ENCODE measurements around the gene ARMH2.

The ARMH2 gene
- 0 to 0.46 (median 0.15) reads per million in 4 donors for total RNA-seq

DNA sequence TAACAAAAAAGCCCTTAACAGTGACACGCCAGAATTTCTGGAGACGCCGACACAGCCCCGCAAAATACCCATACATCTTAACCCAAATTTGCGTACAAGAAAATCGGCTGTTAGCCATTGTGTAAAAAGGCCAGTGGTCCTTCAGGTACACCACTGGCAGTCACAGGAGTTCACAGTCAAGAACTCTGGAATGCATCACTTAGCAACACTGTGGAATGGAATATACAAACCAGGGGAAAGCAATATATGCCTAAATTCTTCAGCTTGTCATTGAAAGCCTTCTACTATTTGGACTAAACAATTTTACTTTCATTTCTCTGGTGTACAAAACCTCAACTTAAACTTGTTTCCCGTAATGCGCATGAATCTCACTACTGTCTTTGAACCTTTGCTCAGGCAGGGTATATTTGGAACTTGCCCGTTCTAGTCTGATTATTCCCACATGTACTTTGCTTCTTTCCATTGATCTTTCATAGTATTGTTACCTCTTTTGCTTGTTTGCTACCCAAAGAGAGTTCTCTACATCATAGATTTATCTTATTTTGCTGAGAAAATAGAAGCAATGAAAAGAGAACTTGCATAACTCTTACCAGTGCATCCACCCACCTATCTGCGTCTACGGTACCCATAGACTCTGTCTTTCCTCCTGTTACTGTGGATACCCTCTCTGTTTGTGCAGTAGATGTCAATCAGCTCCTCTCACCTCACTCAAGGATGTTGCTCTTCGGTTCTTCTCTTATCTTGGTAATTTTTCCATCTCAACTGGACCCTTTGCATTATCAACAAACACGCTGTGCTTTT, at the start of gene ARMH2:
Gene ARMH2, minus strand, starts transcription at position 178 of the 801 bp plus-strand sequence. Its CDS starts 60 bp downstream, at position 118.
- DNase-seq: no peak

DNA sequence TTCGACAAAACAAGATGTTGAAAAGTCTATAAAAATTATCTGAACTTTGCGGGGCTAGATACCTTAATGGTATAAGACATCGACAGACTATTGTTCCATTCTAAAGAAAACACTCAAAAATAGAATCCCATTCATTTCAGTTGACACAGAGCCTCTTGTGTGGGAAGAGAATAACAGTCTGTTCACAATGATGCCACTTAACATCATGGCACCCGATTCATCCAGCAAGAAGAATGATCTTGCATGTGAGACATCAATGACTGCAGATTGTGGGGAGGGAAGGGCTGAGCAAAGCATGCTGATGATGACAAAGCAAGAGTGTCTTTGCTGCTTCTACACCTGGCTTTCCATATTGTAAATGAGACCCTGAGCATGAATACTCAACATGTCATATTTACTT, 49.7 kb upstream of the ARMH2 start:
- no peak for DNase-seq

DNA sequence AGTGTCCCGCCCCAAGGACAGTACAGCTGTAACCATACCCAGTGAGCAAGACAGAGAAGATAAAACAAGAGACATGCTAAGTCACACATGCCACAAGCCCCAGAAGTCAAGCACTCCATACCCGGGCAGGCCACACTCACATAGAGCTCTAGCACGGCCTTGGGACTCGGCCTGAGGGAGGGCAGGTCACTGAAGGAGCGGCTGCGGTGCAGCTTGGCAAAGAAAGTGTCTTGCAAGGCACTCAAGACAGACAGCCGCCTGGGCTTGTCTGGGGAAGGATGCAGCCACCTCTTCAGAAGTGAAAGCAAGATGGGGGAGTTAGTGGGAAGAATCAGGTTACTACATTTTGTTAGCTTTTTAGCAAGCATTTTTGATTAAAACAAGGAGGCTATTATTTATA, 48.7 kb upstream of the ARMH2 start:
- no peak for DNase-seq

DNA sequence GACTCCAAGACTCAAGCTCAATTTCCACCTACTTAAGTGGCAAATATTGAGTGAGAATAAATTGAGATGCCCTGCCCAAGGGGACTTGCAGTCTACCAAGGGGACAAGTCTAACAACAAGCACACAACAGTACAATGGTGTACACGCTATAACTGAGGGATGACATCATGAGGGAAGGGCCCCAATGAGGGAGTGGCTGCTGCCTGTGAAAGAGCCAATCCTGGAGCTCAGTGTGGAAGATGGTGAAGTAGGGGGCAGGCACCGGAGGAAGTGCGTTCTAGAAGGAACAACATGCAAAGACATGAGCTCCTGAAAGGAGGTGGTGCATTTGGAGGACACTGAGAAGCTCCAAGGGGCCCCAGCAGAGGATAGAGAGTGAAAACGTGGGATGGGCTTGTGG, 46.9 kb upstream of the ARMH2 start:
- no peak for DNase-seq

DNA sequence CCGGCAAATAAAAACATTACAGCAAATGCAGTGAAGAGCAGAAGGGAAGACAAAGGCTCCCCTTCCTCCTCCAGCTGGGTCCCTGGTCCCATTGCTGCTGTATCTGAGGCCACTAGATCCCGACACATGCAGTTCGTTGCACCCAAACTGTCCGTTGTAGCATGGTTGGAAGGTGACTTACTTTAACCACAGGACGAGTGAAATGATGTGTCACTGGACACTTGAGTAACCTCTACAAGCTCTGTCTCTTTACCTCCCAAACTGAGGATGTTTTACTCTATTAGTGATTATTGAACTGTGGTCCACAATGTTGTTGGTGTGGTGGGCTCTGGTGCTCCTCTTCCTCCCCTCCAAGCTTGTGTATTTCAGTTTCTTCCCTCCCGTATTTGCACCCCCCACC, 46.2 kb upstream of the ARMH2 start:
- DNase-seq: no peak

DNA sequence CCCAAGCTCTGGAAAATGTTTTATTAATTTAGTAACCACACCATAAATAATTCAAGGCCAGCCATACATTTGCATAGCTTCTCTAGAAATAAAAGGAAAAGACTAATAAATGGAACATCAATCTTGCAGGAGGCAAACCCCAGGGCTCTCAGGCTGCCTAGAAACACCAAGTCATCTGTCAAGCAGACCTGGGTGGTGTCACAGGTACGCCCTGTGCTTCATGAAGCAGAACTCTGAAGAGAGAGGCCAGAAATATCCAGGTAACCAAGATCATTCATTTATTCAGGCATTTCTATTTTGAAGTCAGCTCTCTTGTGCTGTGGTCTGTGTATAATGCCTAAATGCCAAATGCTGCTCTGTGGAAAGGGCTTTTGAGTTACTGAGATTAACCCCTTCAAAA, 45.3 kb upstream of the ARMH2 start:
- no peak for DNase-seq

DNA sequence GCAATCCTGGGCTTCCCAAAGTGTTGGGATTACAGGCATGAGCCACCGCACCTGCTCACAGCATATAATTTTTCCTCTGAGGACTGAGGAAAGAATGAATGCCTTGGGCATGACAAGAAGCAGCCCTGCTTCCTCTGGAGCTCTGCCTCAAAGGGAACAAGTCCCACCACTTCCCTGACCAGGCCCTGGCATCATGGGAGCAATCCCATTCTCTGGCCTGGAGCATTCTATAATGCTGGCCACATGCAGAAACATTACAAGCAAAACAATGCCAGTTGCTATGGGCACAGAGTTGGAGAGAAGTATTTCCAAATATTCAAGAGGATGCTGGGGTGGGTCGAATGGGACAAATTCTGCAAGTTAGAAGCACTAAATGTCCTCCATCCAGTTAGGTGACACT, 41.5 kb upstream of the ARMH2 start:
- DNase-seq: no peak

DNA sequence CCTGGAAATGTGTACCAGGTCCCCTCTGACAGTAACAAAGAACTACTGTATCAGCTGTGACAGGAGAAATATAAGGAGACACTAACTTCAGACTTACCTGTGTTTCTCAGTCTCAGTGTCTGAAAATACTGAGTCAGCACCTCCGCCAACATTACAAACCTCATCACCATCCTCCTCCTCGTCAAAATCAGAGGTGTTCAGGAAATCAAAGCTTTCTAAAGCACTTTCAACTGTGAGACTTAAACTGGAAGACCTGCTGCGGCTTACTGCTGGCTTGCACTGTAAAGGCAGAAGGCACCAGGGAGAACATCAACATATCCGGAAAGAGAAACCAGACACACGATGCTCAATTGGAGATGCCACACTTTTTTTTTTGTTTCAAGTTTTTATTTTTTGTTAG, 40.3 kb upstream of the ARMH2 start:
- no peak for DNase-seq

DNA sequence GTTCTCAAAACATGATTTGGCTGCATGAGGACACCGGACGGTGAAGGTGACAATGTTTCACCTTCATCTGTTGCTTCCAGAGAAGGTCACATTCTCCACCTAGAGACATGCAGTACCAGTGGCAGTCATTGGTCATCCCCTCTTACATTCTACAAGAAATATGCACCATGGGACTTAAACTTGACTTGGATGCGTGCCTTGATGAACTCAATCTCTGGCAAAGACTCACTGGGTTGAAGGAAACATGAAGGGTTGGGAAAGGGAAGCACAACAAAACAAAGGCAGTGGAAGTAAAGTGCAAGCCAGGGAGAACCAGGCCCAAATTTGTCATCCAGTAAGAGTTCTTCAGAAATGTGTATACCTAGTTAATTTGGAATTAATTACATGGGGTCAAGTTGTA, 39.4 kb upstream of the ARMH2 start:
- no peak for DNase-seq

DNA sequence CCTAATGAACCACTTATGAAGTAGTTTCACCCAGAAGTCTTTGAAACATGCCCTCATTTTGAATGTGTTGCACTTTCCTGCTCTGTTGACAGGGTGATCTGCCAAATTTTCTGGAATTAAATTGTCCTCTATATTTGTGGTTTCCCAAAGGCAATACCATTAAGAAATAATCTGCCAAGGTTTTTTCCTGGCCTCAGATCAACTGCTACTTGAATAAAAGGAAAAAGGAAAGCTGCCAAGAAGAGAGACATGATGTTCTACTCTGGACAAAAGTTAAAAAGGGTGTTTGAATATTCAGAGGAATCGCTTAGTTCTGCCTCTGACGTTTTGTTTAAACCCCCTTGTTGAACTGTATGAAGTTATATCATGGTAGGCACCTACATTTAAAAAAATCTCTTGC, 37.4 kb upstream of the ARMH2 start:
- DNase-seq: no peak

DNA sequence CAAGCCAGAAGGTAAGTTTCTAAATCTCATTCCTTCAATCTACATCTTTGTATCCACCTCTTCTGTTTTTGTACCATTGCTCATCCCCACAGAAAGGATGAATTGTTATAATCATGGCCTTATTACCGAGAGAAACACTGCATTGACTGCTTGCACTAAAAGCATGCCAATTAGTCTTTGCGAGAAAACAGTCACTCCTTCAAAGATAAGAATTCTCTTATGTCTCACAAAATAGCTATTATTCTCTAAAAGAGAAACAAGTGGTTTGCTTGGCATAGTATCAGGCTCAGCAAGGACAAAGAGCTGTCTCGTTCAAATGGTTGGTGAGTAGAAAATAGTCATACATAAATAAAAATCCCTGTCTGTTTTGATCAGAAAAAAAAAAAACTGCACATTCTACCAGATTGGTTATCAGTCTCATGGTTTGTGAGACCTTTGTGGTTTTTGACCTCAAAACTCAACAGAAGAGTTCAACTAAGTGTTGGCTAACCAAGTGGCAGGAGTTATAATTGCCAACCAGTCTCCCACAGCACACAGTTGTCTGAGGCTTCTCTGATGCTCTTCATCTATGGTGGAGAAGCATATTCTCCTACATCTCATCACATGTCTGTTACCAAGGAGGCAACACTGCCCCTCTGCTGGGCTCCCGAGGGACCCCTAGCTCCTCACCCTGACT, 35.1 kb upstream of the ARMH2 start:
- no peak for DNase-seq

DNA sequence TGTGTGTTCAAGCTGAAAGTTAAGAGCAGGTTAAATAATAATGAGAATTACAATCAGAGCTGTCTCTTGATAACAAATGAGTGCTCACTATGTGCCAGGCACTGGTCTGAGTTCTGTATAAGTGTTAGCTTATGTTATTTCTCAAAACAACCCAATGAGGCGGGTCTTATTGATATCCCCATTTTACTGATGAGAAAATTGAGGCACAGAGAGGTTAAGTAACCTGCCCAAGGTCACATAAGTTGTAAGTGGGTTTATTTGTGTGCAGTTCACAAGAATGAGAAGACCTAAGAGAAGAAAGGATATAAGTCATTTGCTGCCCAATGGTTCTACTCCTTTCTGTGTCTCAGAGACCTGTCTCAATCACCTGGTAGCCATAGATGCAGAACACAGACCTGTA, 34.1 kb upstream of the ARMH2 start:
- DNase-seq: no peak

DNA sequence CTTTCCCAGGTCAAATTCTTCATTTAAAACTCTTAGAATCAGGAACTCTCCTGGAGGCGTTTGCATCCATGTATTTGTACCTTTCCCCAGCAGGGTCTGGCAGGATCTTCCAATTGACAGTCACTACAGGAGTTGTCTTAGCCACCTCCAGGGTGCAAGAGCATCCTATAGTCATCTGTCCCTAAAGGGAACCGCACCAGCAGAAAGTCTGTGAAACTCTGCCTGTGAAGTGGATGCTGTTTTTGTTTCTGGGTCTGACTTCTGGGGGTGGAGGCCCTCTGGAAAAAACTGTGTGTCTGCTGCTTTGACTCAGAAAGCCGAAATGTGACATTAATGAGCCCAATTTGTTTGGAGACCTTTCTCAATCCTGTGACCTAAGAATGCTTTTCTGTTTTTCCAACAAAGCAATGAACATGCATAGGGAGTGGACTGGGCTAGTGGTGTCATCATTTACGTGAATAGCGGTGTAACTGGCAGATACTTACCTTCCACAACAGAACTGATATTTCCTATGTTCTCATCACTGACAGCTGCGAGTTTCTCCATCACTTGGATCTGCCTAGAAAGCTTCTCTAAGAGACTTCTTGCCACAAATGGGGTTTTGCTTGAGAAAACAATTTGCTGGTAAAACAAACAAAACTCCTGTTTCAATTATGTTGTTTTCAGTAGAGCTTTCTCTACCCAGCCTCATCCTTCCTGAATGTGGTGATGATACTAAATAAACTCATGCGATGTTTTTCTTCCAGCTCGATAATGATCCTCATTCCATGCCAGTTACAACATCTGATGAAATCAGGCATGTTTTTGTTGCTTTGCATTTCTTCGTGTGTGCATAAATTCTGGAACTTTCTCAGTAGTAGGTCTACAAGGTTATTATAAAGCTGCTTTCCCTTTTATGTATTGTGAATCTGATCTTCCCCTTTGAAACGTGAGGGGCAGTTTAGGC, 33.3 kb upstream of the ARMH2 start:
- no peak for DNase-seq

DNA sequence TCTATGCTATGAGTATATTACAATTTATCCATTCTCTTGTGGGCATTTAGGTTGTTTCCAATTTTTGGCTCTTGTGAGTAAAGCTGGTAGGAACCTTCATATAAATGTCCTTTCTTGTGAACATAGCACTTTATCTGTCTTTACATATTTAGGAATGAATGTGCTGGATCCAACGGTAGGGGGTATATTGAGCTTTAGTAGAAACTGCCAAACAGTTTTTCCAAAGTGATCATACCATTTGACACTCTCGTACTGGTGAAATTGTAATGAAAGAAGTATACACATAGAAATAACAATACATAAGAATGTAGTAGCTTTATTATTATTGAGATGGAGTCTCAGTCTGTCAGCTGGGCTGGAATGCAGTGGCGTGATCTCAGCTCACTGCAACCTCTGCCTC, 30.9 kb upstream of the ARMH2 start:
- DNase-seq: no peak

DNA sequence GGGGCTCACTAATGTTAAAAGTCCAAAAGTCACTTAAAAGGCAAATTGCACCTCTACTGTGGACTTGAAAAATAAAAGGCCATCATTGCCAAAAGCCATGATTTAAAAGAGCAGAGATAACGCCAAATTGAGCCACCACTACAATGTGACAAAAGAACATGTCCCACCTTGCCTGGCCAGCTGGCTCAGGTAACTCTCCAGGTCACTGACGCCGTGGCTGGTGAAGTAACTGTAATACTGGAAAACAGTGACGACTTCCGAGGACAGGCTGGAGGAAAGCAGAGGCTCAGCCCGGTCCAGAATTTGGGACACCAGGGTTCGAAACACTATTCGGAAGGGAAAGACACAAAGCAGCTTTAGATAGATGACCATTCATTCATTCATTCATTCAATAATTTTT, 29.3 kb upstream of the ARMH2 start:
- DNase-seq: no peak

DNA sequence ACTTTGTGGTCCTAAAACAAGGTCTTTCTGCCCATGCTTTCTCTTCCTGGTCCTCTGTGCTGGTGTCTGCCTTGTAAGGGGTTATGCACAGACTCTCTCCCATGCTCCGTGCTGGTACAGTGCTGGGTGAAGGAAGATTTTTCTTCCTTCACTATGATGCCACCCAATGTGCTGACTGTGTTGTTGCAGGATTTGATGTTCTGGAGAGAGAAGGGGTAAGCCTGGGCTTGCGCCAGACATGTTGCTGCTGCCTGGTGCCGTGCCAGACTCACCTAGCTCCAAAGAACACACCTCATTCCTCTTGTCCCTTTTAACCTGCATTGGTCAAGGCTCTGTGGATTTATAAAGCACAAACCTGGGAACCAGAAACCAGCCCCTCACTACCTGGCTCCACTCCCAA, 28.4 kb upstream of the ARMH2 start:
- no peak for DNase-seq

DNA sequence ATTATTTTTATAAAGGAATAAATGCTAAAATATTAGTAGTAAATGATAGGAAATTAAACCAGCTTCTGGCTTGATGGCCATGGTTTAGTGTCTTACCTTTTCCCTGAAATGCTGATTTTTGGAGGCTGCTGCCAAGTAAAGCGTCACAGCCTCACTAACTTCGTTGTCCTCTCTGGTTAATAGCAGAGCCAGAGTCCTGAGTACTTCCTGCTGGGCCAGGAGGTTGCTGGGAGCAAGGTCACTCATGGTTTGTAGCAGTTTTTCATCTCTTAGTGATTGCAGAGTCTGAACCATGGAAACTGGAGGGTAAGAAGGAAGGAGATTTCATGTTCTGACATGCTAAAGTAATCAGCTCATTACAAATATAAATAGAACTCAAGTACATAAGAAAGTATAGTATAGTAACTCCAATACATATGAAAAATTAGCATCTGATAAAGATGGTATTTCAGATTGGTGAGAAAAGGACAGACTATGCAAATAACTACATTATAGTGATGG, 26.5 kb upstream of the ARMH2 start:
- DNase-seq: no peak

DNA sequence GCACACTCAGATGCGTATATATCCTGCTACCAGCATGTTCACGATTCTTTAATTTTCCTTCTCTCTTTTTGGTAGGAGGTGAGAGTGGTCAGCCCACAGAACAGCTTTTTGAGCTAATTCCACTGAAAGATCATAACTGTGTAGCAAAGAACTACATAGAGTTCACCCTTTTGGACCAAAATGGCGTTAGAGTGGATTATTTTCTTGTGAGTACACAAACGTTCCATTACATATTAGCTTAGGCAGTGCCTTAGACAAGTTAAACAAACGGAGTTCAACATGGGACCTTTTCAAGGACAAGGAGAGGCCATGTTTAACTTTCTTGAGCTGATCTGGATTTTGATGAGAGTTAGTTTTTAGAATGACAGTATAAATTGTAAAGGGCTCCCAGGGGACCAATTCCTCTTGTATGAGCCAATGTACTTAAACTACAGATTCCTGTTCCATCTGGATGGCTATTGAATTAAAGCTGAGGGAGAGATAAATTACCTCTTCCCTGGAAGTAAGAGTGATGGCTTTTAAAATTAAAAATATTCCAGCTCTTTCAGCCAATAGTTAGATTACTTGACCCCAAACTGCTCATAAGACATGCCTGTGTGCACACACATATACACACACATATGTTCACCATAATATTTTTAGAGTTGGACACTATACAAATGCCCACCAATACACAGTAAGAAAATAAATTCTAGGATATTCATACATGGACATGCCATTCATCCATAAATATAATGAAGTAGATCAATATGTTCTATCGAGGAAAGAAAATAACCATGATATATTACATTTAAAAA, 25.6 kb upstream of the ARMH2 start:
- no peak for DNase-seq

DNA sequence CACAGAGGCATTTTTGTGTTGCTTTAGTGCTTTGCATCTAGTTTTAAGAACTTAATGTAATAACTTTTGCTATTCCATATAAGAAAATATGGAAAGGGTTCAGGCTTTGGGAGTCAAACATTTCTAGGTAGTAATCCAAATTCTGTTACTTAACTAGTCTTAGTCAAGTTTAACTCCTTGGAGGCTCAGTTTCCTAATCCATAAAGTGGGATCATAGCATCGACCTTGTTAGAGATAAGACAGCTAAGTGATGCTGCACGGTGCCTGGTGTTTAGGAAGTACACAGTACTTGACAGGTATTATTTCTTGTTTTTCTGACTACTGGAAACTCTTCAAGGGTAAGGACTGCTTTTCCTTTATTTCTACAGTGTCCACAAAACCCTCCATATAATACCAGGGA, 24.5 kb upstream of the ARMH2 start:
- no peak for DNase-seq

DNA sequence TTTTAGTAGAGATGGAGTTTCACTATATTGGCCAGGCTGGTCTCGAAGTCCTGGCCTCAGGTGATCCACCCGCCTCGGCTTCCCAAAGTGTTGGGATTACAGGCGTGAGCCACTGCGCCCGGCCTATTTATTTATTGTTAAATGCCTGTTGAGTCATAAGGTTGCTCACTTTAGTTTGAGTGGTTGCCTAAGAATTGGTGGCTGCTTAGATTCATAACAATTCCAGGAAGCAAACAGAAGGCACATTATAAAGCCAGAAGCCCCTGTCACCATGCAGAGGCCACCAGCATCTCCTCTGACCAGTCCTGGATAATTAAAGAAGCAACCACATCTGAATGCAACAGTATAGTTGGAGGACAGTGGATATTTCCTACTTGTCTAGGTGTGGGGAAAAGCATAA, 24.0 kb upstream of the ARMH2 start:
- DNase-seq: no peak

DNA sequence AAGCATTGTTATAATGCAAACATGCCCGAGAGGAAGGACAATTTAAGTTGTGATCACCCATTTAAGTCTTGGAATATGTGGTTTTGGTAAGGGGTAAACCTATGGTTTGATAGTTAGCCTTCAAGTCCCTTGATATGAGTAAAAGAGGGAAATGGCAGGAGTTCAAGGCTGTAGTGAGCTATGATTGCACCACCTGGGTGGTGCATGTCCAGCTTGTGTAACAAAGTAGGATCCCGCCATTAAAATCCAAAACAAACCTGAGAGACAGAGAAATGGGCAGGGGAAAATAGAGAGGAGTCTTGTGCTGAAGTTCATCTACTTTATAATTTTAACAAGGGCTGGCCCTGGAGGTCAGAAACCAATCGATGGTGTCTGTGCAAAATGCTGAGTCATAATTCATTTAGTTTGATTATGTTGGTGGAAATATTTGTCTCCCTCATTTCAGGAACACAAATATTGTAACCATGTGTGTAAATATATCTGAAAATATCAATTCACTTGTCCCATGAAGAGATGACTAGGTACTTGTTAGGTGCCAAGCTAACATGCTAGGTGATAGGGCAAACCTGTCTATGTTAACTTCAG, 23.2 kb upstream of the ARMH2 start:
- no peak for DNase-seq

DNA sequence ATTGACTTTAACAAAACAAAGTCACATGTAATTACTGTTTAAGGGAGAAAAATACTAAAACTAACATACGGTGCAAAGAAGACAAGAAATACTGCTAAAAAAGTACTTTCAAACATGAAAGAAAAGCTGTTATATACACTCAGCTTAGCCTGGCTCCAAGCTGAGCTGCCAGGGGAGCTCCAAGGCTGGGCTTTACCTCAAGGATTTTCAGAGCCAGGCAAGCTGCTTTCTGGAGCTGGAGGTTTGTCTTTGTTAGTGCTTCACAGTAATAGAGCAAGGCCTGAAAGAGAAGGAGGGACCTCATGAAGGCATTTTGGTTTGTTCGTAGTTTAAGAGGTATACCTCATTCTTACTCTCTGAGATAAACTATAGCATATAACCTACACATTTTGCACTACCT, 19.6 kb upstream of the ARMH2 start:
- no peak for DNase-seq
